ENCODE measurements around the gene WLS.
"Not testable (repeated sequence)": the region's sequence is repeated elsewhere in the genome, so short reads cannot be mapped to it uniquely, and the experiment has no call there.

Gene WLS
- total RNA-seq: 8.8 to 61.3 (median 24.5) reads per million in 17 experiments

GRCh38 chr1:68232289-68233148 lies at the start of gene WLS:
Gene WLS, minus strand, starts transcription at chr1:68232523. Its CDS starts 224 bp downstream, at chr1:68232299.
- peak; percentile 53 to 82 (median 72) for DNase-seq

GRCh38 chr1:68280286-68280685 lies 48.0 kb upstream of the WLS start:
- no peak for DNase-seq

- DNase-seq: no peak
These were observed 47.5 kb upstream of the WLS start for GRCh38 chr1:68279846-68280245.

- DNase-seq: no peak
These were observed 45.9 kb upstream of the WLS start for GRCh38 chr1:68278221-68278620.

- no peak for DNase-seq
These were observed 44.1 kb upstream of the WLS start for GRCh38 chr1:68276448-68276847.

GRCh38 chr1:68273530-68273929 lies 41.2 kb upstream of the WLS start:
- DNase-seq: no peak

GRCh38 chr1:68271596-68271995 lies 39.3 kb upstream of the WLS start:
- peak; percentile 13 to 75 (median 42) for DNase-seq

- DNase-seq: peak in 3 of 4 experiments; percentile 21 to 85 (median 83)
These were observed 38.6 kb upstream of the WLS start for GRCh38 chr1:68270951-68271350.

- no peak for DNase-seq
These were observed 37.5 kb upstream of the WLS start for GRCh38 chr1:68269637-68270430.

- peak in 3 of 4 experiments; percentile 10 to 50 (median 14) for DNase-seq
These were observed 36.7 kb upstream of the WLS start for GRCh38 chr1:68268896-68269483.

GRCh38 chr1:68256824-68257223 lies 24.5 kb upstream of the WLS start:
- not testable (repeated sequence) for DNase-seq

- peak in 1 of 4 experiments; percentile 46 for DNase-seq
These were observed 23.0 kb upstream of the WLS start for GRCh38 chr1:68255301-68255700.

GRCh38 chr1:68254667-68255226 lies 22.4 kb upstream of the WLS start:
- no peak for DNase-seq

- no peak for DNase-seq
These were observed 4.7 kb upstream of the WLS start for GRCh38 chr1:68237040-68237439.

- DNase-seq: no peak
These were observed 1.8 kb upstream of the WLS start for GRCh38 chr1:68234094-68234493.

GRCh38 chr1:68233202-68233601 lies 879 bp upstream of the WLS start:
- no peak for DNase-seq

GRCh38 chr1:68231627-68232288 lies 565 bp downstream of the WLS start:
- peak; percentile 31 to 56 (median 52) for DNase-seq

GRCh38 chr1:68230901-68231626 lies 1.3 kb downstream of the WLS start:
- DNase-seq: peak in 2 of 4 experiments; percentile 8 to 24

- peak in 1 of 4 experiments; percentile 3 for DNase-seq
These were observed 1.9 kb downstream of the WLS start for GRCh38 chr1:68230484-68230802.

GRCh38 chr1:68229650-68230483 lies 2.5 kb downstream of the WLS start:
- DNase-seq: no peak

GRCh38 chr1:68228851-68229250 lies 3.5 kb downstream of the WLS start:
- peak in 3 of 4 experiments; percentile 7 to 36 (median 20) for DNase-seq
